ENCODE measurements around the gene IGLL5.

IGLL5 gene

GRCh38 chr22:22855085-22855484 is 32.5 kb upstream of the IGLL5 start:
- H3K27me3 ChIP-seq (replicated peaks; ENCODE audit: insufficient read depth, low read length) = no peaks in the 10 kb centered on the region
- peaks cover 3% of the 10 kb centered on the region; the same call in 1 of the 2 replicates for H3K36me3 ChIP-seq (replicated peaks; ENCODE audit: insufficient read depth, low read length)
- H3K9me2 ChIP-seq (replicated peaks; ENCODE audit: insufficient read depth, low read length) = no peaks in the 10 kb centered on the region
- no peak overlapping the region for H3K4me2 ChIP-seq (ENCODE audit: low read depth, low read length)
- H3K27ac ChIP-seq (ENCODE audit: low read length) = peak overlapping the region; percentile 100; the same call in 1 of the 2 replicates
- no peaks in the 10 kb centered on the region for H3K9me3 ChIP-seq (replicated peaks; ENCODE audit: insufficient read depth, low read length)
- H3K9ac ChIP-seq (ENCODE audit: low read length) = no peak overlapping the region
- TF ChIP-seq EZH2phosphoT487 (IDR thresholded peaks at IDR 0.05; ENCODE audit: low read length) = no peak
- no peak for TF ChIP-seq CTCF (IDR thresholded peaks at IDR 0.05; ENCODE audit: low read length)
- TF ChIP-seq EZH2 (optimal IDR thresholded peaks at IDR 0.05; ENCODE audit: low read depth, low read length) = no peak
- no peak overlapping the region for H2AFZ ChIP-seq (ENCODE audit: low read length)
- H4K20me1 ChIP-seq (ENCODE audit: insufficient read depth, low read length) = no peaks in the 10 kb centered on the region
- no peak for DNase-seq
- no peak overlapping the region for H3K4me3 ChIP-seq (ENCODE audit: low read length)
- peaks cover 69% of the 10 kb centered on the region for H3K4me1 ChIP-seq (ENCODE audit: low read length)
- H3F3A ChIP-seq (ENCODE audit: insufficient read depth, low read length) = peaks cover 72% of the 10 kb centered on the region
- peaks cover 78% of the 10 kb centered on the region for H3K79me2 ChIP-seq (ENCODE audit: low read length)

GRCh38 chr22:22855617-22856308 is 31.9 kb upstream of the IGLL5 start:
- TF ChIP-seq EZH2 (optimal IDR thresholded peaks at IDR 0.05; ENCODE audit: low read depth, low read length) (no peak), EZH2phosphoT487 (IDR thresholded peaks at IDR 0.05; ENCODE audit: low read length) (no peak), CTCF (IDR thresholded peaks at IDR 0.05; ENCODE audit: low read length) (peak; percentile 42)
- Histone ChIP-seq H2AFZ (ENCODE audit: low read length) (no peak overlapping the region), H4K20me1 (ENCODE audit: insufficient read depth, low read length) (no peaks in the 10 kb centered on the region), H3K4me2 (ENCODE audit: low read depth, low read length) (no peak overlapping the region), H3K4me1 (ENCODE audit: low read length) (peaks cover 63% of the 10 kb centered on the region), H3K27me3 (replicated peaks; ENCODE audit: insufficient read depth, low read length) (no peaks in the 10 kb centered on the region), H3K27ac (ENCODE audit: low read length) (peak overlapping the region; percentile 100; the same call in 1 of the 2 replicates), H3K4me3 (ENCODE audit: low read length) (no peak overlapping the region), H3K9me3 (replicated peaks; ENCODE audit: insufficient read depth, low read length) (no peaks in the 10 kb centered on the region), H3K9ac (ENCODE audit: low read length) (no peak overlapping the region), H3K36me3 (replicated peaks; ENCODE audit: insufficient read depth, low read length) (peaks cover 3% of the 10 kb centered on the region; the same call in 1 of the 2 replicates), H3F3A (ENCODE audit: insufficient read depth, low read length) (peaks cover 66% of the 10 kb centered on the region), H3K9me2 (replicated peaks; ENCODE audit: insufficient read depth, low read length) (no peaks in the 10 kb centered on the region), H3K79me2 (ENCODE audit: low read length) (peaks cover 85% of the 10 kb centered on the region)
- peak; percentile 37 for DNase-seq

GRCh38 chr22:22856364-22856763 is 31.3 kb upstream of the IGLL5 start:
- H3K4me2 ChIP-seq (ENCODE audit: low read depth, low read length) = no peak overlapping the region
- H3K79me2 ChIP-seq (ENCODE audit: low read length) = peaks cover 91% of the 10 kb centered on the region
- no peak for TF ChIP-seq EZH2phosphoT487 (IDR thresholded peaks at IDR 0.05; ENCODE audit: low read length)
- no peak for TF ChIP-seq CTCF (IDR thresholded peaks at IDR 0.05; ENCODE audit: low read length)
- TF ChIP-seq EZH2 (optimal IDR thresholded peaks at IDR 0.05; ENCODE audit: low read depth, low read length) = no peak
- H3K9ac ChIP-seq (ENCODE audit: low read length) = no peak overlapping the region
- DNase-seq = no peak
- peaks cover 60% of the 10 kb centered on the region for H3K4me1 ChIP-seq (ENCODE audit: low read length)
- H3K27ac ChIP-seq (ENCODE audit: low read length) = peak overlapping the region; percentile 100; the same call in 1 of the 2 replicates
- H3K27me3 ChIP-seq (replicated peaks; ENCODE audit: insufficient read depth, low read length) = no peaks in the 10 kb centered on the region
- H2AFZ ChIP-seq (ENCODE audit: low read length) = no peak overlapping the region
- H3K4me3 ChIP-seq (ENCODE audit: low read length) = no peak overlapping the region
- H4K20me1 ChIP-seq (ENCODE audit: insufficient read depth, low read length) = no peaks in the 10 kb centered on the region
- H3K9me2 ChIP-seq (replicated peaks; ENCODE audit: insufficient read depth, low read length) = no peaks in the 10 kb centered on the region
- peaks cover 64% of the 10 kb centered on the region for H3F3A ChIP-seq (ENCODE audit: insufficient read depth, low read length)
- H3K36me3 ChIP-seq (replicated peaks; ENCODE audit: insufficient read depth, low read length) = peaks cover 3% of the 10 kb centered on the region; the same call in 1 of the 2 replicates
- H3K9me3 ChIP-seq (replicated peaks; ENCODE audit: insufficient read depth, low read length) = no peaks in the 10 kb centered on the region
